ENCODE results near the gene PHF20.

DNA sequence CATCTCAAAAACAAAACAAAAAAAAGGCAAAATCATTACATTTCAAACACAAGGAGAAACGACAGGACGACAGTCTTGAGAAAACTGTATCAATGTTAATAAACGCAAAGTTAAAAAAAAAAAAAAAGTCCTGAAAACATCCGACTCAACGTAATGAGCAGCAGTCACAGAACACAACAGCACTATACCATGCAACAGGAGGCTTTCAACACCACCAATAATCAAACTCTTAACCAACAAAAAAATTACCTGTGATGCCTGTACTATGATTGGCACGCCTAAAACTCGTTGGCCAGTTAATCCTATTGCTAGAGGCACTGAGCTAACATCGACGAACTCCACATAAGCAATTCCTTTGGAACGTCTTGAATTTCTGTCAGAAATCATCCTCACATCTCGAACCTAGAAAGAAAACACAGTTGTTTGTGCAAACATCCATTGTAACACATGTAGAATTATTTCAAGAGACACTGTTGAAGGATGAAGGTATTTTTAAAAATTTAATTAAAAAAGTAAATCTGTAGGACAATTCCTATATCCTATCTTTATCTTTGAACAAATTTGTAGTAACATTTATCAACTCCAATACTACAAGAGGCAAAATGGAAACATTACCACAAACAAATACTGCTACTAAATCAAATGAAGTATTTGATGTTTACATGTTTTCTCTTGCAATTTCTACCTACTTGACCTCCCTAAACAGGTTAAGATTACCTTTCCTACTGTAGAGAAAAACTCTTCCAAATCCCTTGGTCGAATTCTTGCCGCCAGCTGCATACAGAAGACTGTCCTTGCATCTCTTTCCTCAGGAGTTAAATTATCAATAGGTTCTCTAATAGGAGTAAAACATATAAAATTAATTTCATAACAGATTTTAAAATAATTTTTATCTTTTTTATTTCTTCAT is 47.2 kb upstream of the PHF20 start:
- no peak for TF ChIP-seq POLR2A (IDR thresholded peaks at IDR 0.05)
- TF ChIP-seq, protein P1, sequence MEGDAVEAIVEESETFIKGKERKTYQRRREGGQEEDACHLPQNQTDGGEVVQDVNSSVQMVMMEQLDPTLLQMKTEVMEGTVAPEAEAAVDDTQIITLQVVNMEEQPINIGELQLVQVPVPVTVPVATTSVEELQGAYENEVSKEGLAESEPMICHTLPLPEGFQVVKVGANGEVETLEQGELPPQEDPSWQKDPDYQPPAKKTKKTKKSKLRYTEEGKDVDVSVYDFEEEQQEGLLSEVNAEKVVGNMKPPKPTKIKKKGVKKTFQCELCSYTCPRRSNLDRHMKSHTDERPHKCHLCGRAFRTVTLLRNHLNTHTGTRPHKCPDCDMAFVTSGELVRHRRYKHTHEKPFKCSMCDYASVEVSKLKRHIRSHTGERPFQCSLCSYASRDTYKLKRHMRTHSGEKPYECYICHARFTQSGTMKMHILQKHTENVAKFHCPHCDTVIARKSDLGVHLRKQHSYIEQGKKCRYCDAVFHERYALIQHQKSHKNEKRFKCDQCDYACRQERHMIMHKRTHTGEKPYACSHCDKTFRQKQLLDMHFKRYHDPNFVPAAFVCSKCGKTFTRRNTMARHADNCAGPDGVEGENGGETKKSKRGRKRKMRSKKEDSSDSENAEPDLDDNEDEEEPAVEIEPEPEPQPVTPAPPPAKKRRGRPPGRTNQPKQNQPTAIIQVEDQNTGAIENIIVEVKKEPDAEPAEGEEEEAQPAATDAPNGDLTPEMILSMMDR (IDR thresholded peaks at IDR 0.05): no peak
